ENCODE measurements around the gene CAMLG. TPM values are rescaled to one million over a fixed set of nuclear protein-coding genes. Genes with fewer than 3 reads are reported as not detected.

The CAMLG gene
- total RNA-seq, 1 donor from 2014 or later, result 48.8 TPM

DNA sequence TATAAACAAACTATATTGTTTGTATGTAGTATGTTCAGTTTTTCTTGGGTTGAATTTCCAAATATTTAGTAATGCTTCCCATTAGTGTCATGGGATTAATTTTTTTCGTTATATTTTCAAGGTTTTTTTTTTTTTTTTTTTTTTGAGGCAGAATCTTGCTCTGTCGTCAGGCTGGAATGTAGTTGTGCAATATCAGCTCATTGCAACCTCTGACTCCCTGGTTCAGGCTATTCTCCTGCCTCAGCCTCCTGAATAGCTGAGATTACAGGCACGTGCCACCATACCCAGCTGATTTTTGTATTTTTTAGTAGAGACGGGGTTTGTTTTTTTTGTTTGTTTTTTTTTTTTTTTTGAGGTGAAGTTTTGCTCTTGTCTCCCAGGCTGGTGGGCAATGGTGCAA lies 30.9 kb downstream of the CAMLG start:
- Mint-ChIP-seq H3K4me3 (no peak overlapping the region), H3K36me3 (peaks cover 24% of the 10 kb centered on the region), H3K27me3 (ENCODE audit: low read depth) (no peaks in the 10 kb centered on the region), H3K27ac (no peak overlapping the region), H3K9me3 (no peaks in the 10 kb centered on the region), H3K4me1 (no peaks in the 10 kb centered on the region)
- DNase-seq (ENCODE audit: low spot score in 2 of 2, unreplicated experiment in 2 of 2), result no peak
- TF ChIP-seq, protein P1, sequence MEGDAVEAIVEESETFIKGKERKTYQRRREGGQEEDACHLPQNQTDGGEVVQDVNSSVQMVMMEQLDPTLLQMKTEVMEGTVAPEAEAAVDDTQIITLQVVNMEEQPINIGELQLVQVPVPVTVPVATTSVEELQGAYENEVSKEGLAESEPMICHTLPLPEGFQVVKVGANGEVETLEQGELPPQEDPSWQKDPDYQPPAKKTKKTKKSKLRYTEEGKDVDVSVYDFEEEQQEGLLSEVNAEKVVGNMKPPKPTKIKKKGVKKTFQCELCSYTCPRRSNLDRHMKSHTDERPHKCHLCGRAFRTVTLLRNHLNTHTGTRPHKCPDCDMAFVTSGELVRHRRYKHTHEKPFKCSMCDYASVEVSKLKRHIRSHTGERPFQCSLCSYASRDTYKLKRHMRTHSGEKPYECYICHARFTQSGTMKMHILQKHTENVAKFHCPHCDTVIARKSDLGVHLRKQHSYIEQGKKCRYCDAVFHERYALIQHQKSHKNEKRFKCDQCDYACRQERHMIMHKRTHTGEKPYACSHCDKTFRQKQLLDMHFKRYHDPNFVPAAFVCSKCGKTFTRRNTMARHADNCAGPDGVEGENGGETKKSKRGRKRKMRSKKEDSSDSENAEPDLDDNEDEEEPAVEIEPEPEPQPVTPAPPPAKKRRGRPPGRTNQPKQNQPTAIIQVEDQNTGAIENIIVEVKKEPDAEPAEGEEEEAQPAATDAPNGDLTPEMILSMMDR (IDR thresholded peaks at IDR 0.05; ENCODE audit: unreplicated experiment), result no peak

DNA sequence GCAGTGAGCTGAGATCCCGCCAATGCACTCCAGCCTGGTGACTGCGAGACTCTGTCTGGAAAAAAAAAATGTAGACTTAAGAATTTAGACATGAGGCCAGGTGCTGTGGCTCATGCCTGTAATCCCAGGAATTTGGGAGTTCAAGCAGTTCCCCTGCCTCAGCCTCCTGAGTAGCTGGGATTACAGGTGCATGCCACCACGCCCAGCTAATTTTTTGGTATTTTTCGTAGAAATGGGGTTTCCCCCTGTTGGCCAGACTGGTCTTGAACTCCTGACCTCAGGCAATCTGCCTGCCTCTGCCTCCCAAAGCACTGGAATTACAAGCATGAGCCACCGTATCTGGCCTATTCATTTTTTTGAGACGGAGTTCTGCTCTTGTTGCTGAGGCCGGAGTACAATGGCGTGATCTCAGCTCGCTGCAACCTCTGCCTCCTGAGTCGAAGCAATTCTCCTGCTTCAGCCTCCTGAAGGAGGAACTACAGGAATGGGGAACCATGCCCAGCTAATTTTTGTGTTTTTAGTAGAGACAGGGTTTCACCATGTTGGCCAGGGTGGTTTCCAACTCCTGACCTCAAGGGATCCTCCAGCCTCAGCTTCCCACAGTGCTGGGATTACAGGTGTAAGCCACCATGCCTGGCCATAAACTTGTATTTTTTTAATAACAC lies 34.2 kb downstream of the CAMLG start:
- H3K9me3 Mint-ChIP-seq, result no peaks in the 10 kb centered on the region
- no peak for DNase-seq (ENCODE audit: low spot score in 2 of 2, unreplicated experiment in 2 of 2)
- no peak overlapping the region for H3K4me3 Mint-ChIP-seq
- peaks cover 33% of the 10 kb centered on the region for H3K36me3 Mint-ChIP-seq
- H3K4me1 Mint-ChIP-seq, result no peaks in the 10 kb centered on the region
- no peaks in the 10 kb centered on the region for H3K27me3 Mint-ChIP-seq (ENCODE audit: low read depth)
- H3K27ac Mint-ChIP-seq, result no peak overlapping the region
- TF ChIP-seq, protein P1 (IDR thresholded peaks at IDR 0.05; ENCODE audit: unreplicated experiment), result no peak

DNA sequence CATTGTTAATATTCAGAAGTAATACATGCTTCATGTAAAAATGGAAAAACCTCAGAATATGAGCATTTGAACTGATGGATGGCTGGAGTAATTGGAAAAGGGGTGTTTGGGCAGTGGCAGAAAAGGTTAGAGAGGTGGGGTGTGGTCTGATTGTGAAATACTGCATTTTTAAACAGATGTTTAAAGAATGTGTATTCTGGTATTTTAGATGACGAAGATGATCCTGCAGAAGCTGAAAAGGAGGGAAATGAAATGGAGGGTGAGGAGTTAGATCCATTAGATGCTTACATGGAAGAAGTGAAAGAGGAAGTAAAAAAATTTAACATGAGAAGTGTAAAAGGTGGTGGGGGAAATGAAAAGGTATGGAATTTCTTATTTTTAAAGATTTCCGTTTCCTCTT lies 39.0 kb downstream of the CAMLG start:
- H3K27me3 Mint-ChIP-seq (ENCODE audit: low read depth), result no peaks in the 10 kb centered on the region
- no peak for DNase-seq (ENCODE audit: low spot score in 2 of 2, unreplicated experiment in 2 of 2)
- H3K36me3 Mint-ChIP-seq, result peaks cover 33% of the 10 kb centered on the region
- no peak overlapping the region for H3K27ac Mint-ChIP-seq
- no peaks in the 10 kb centered on the region for H3K9me3 Mint-ChIP-seq
- H3K4me1 Mint-ChIP-seq, result no peaks in the 10 kb centered on the region
- TF ChIP-seq, protein P1 (IDR thresholded peaks at IDR 0.05; ENCODE audit: unreplicated experiment), result no peak
- H3K4me3 Mint-ChIP-seq, result no peak overlapping the region

DNA sequence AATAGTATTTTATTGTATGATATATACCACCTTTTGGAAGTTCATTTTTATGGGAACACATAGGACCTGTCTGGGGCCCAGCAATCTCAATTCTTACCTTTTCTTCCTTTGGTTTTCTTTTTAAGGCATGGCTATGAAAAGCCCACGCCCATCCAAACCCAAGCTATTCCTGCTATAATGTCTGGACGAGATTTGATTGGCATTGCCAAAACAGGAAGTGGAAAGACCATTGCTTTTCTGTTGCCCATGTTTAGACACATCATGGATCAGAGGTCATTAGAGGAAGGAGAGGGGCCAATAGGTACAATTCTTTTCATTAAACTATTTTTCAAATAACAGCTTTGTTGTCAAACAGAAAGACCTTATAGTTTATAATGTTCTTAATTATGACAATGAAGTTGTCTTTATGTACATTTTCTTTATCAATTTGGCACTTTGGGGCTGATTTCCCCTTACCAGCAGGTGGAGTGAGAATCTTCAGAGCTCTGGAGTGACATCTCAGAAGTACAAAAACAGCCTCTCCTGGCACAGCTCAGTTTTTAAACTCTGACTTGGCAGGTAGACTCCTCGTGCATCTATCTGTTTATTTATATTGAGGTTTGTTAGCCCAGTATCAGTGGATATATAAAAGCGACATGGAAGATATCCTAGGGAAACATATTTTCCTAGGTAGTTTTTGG lies 46.0 kb downstream of the CAMLG start:
- no peak overlapping the region for H3K27ac Mint-ChIP-seq
- DNase-seq (ENCODE audit: low spot score in 2 of 2, unreplicated experiment in 2 of 2), result no peak
- H3K36me3 Mint-ChIP-seq, result peaks cover 51% of the 10 kb centered on the region
- no peaks in the 10 kb centered on the region for H3K27me3 Mint-ChIP-seq (ENCODE audit: low read depth)
- TF ChIP-seq, protein P1 (IDR thresholded peaks at IDR 0.05; ENCODE audit: unreplicated experiment), result no peak
- no peaks in the 10 kb centered on the region for H3K4me1 Mint-ChIP-seq
- no peak overlapping the region for H3K4me3 Mint-ChIP-seq
- no peaks in the 10 kb centered on the region for H3K9me3 Mint-ChIP-seq

DNA sequence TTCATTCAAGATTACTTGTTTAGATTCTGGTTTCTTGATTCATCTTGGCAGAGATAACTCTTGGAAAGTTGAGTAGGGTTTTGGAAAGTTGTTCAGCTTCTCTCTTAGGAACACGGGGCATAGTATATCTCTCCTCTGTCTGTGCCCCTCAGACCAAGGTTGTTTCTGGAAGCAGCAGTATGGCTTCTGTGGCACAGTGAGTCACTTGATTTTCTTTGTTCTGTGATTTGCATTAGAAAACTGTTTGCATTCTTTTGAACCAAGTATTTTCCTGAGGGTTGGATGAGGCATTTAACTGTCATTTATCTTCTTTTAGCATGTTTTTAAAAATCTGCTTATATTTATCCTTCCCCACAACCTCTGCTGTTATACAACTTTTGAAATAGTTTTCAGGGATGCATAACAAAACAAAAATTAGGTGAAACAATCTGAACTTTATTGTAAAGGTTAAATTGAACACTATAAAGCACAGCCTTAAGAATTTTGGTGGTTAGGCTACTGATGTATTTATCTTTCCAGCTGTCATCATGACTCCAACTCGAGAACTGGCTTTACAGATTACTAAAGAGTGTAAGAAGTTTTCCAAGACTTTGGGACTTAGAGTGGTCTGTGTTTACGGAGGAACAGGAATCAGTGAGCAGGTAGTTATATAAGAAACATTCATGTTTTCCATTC lies 46.7 kb downstream of the CAMLG start:
- no peak overlapping the region for H3K27ac Mint-ChIP-seq
- no peak overlapping the region for H3K4me3 Mint-ChIP-seq
- no peaks in the 10 kb centered on the region for H3K4me1 Mint-ChIP-seq
- H3K36me3 Mint-ChIP-seq, result peaks cover 54% of the 10 kb centered on the region
- TF ChIP-seq, protein P1 (IDR thresholded peaks at IDR 0.05; ENCODE audit: unreplicated experiment), result no peak
- no peaks in the 10 kb centered on the region for H3K9me3 Mint-ChIP-seq
- DNase-seq (ENCODE audit: low spot score in 2 of 2, unreplicated experiment in 2 of 2), result no peak
- H3K27me3 Mint-ChIP-seq (ENCODE audit: low read depth), result no peaks in the 10 kb centered on the region
